Stimulated activated CD4-positive, alpha-beta T cell treated with anti-CD3 and anti-CD28 coated beads, Interleukin-4, amount 100 ng/mL, for 24 hours (primary cell): Measurements from ENCODE around the gene ATXN1.

Experiments
- DNase-seq: peaks from one replicate; pipeline ENCODE4 v3.0.0-alpha.2; 2020

Gene ATXN1

DNA sequence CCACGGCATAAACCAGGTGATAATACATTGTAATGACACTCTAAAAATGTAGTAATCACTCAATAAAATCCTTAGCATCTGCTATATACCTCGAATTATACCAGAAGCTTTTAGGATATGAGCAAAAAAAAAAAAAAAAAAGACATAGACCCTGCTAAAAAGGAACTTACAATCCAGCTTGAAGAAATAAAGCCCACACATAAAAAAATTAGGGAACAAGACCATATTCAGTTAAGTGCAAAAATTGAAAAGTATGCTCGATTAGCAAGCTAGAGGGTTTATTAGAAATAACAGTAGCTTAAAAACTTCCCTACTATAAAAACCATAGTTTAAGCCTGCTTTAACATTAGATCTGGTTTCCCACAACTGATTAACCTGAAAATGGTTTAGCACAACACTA is 387.2 kb downstream of the ATXN1 start:
- DNase-seq, result no peak

DNA sequence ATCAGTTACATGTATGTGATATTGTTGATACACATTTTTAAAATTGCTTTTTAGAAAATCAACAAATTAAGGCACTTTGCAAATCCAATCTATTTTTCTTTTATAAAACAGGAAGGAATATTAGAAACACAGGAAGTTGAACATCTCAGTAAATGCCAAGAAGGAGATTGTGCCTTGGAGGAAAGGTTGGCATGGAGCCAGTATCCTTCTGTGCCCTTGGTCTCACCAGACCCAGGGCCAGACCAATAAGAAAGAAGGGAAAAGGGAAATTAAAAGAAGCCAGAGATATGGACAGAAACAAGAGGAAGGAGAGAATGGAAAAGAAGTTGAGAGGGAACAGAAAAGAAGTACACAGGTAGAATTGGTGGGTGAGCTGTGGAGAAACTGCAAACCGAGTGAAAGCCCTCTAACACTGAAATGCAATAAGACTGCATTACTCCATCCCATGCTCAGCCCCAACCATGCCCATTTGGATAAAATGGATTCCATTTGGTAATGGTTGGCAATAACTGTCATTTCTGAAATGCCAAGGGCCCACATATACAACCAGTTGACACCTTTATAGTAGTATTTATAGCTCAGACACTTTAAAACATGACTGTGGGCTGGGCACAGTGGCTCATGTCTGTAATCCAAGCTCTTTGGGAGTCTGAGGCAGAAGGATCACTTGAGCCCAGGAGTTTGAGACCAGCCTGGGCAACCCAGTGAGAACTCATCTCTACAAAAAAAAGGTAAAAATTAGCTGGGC is 389.1 kb downstream of the ATXN1 start:
- DNase-seq, result no peak

DNA sequence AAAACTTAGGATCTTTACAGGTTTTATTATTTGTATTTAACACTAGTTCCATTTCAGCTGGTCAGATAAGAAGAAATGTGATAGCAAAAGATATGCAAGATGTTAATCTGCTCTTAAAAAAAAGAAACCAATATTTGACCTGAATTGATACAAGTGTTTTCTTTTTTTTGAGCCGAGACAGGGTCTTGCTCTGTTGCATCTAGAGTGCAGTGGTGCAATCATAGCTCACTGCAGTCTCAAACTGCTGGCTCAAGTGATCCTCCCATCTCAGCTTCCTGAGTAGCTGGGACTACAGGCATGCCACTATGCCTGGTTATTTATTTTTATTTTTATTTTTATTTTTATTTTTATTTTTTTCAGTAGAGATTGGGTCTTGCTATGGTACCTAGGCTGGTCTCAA is 389.9 kb downstream of the ATXN1 start:
- no peak for DNase-seq

DNA sequence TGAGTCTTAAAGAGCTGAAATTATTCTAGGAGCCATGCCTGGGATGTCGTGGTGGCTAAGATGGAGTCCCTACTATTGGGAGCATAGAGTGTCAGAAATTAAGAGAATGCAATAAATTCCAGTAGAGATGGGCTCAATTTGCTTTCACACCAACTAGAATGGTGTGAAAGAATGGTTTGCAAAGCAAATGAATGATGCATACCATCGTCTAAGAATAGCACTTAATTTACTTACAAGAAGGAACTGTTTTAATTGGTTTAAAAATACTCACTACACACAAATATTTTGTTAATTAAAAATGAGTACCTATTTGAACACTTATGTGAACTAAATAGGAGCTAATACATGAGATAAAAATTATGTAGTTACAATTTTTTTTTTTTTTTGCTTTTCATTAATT is 390.3 kb downstream of the ATXN1 start:
- DNase-seq, result no peak

DNA sequence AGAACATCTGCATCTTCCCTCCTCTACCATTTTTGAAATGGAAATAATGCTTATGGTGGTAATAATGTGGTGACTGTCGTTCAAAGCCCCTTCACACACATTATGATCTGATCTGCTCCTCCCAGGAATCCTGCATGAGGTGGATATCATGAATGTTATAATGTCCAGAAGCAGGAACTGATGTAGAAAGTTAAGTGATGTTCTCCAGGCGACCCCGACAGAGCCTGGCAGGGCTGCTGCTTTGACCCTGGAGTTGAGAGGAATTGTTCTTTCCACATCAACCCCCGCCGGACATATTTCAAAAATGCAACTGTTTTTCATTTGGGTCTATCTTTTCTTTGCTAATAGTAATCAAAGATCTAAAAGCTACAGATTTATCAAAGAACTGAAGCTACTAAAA is 391.3 kb downstream of the ATXN1 start:
- no peak for DNase-seq

DNA sequence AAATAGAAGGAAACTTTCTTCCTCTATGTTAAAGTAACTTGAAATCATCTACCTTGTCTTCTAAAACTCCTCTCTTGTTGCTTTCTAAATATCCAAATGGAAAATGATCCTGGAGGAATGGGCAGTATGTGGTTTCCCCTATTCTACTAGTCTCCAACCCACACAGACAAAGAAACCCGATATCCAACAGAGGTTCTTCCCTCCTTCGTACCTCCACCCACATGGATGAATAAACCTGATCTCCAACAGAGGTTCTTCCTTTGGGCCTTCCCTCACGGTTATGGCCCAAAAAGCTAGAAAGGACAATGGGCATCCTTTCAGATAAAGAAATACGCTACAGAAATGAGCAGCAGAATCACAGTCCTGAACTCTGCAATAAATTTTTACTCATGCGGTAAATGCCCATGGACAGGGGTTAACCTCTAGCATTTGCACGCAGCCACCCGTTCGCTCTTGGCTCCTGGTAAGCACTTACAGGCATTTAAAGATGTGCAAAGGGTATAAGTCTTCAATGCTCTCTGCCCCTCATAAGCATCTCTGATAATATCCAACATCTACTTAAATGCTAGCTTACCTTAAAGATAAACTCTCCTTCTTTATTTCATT is 392.0 kb downstream of the ATXN1 start:
- no peak for DNase-seq

DNA sequence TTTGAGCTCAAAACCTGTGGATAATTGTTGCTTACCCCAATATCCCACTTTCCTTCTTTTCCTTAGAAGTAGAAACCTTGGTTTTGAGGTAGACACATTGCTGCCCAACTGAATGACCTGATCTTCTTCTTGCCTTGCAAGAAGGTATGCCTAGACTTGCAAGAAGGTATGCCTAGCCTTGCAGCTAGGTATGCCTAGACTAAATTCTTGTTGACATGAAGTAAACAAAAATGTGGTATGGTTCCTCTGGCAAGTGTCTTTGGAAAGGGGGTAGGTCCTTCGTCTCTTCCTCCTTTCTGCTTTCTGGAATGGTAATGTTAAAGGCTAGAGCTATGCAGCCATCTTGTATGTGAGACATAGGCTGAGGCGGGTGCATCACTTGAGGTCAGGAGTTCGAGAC is 393.7 kb downstream of the ATXN1 start:
- no peak for DNase-seq

DNA sequence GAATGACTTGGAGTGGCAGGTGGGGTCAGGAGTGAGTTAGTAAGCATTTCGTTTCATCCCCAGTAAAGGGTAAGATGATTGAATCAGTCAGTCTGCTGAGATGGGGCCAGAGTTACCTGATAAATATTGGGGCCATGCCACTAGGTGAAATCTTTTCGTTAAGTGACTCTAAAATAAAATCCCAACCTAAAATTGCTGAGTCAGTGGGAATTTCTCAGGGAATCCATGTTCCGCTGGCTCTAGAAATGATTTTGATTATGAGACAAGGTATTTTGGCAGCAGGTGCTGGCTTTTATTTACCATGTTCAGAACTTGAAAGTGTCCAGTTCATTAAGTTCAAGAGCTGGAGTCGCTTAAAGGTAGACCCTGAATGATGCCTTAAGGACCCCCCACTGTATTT is 397.5 kb downstream of the ATXN1 start:
- DNase-seq, result no peak

DNA sequence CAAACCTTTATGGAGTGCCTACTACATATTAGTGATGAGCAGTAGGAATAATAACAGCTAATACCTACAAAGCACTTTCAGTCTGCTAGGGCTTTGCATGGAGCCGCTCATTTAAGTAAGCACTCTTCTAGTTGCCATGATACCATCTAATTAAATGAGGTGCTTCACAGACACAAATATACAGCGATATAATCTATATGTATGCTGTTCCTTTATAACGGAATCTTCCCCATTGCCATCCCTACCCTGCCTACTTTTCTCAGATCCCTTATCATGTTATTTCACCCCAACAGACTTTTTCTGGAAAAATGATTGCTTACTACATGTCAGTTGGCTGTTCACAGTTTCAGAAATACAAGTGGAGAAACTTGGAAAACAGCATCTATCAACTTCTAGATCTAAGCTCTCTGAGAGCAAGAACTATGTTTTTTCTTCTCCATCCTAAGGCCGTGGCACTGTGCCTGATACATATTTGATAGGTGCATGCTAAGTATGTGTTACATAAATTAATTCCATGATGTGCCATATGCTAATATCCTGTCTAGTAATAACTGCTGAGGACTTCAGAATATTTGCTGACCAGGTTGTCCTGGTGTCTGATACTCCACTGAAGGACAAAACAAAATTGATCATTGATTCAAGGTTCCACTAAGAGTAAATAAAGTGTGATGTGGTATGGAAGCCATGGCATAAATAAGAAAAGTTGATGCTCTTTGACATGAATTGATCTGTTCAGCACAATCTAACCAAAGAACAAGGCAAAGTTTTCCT is 398.3 kb downstream of the ATXN1 start:
- DNase-seq, result no peak

DNA sequence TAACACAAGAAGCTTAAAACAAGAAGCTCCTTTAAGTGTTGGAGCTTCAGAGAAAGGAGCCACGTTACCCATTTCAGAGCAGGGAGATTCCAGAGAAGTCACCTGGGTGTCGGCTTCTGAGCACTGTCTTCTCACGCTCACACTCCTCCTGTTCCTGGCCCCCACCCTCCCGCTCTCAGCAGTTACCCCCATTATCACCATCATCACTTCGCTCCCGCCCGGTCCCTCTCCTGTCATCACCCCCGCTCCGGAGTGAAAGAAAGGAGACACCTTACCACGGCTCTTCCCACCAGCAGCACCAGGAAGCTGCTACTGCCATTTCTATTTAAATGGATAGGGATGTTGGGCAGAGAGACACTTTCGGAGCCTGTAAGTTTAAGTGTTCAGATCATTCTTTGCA is 399.0 kb downstream of the ATXN1 start:
- DNase-seq, result no peak

DNA sequence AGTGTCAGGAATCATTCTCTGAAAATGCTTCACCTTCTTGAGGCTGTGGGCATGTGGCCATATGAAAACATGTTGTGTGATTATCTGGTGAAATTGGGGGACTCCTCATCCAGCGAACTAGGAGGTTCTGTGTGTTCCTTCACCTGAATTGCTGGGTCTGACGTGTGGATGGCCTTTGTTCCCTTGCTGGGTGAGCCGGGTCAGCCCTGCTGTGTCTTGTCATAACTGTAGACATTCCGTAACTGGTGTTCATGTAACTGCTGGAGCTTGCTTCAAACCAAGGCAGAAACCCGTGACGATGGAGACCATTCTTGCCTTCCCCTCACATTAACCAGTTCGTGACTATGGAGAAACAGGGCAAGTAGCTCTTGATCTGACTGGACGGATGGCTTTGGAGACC is 399.4 kb downstream of the ATXN1 start:
- DNase-seq, result no peak

DNA sequence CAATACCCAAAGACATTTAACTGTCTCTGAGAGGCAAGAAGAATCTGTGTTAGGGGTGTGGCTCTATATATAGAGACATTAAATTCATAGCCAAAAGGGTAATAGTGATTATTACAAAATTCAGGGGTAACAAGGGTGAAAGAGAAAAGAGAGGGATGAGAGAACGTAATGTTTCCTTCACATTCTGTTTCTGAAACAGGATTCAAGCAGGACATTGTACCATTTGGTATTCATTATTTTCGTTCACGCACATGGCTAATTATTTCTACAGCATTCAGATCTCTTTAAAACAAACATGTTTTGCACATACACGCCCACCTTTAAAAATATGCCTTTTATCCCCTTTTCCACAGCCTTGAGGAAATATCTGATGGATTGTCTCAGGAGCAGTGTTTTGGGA is 400.1 kb downstream of the ATXN1 start:
- no peak for DNase-seq

DNA sequence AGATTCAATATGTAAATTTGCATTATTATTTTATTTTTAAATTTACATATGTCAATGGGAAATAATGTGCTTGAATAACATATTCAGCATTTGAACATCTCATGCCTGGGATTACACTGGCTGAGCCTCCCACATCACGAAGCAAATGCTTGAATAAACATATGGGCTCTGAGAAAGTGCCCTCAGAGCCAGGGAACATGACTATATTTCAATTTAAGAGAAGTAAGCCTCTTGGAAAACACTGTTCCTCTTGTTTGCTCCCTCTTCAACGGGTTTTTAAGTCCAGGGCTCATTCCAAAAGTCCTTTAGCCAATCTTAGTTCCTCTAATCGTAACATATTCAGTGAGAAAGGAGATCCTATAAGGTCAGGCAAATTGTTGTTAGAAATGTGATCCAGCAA is 400.9 kb downstream of the ATXN1 start:
- DNase-seq, result no peak

DNA sequence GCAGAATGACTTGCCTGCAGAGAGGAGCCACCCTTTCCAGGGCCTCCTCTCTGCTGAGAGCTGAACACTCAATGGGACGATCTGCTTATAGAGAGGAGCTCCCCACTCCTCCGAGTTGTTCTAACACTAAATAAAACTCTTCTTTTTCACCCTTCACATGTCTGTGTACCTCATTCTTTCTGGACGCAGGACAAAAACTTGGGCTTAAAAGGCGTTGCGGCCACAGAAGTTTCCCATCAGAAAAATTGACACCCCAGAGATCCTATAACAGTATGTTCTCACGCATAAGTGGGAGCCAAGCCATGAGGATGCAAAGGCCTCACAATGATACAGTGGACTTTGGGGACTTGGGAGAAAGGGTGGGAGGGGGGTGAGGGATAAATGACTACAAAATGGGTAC is 401.7 kb downstream of the ATXN1 start:
- DNase-seq, result no peak

DNA sequence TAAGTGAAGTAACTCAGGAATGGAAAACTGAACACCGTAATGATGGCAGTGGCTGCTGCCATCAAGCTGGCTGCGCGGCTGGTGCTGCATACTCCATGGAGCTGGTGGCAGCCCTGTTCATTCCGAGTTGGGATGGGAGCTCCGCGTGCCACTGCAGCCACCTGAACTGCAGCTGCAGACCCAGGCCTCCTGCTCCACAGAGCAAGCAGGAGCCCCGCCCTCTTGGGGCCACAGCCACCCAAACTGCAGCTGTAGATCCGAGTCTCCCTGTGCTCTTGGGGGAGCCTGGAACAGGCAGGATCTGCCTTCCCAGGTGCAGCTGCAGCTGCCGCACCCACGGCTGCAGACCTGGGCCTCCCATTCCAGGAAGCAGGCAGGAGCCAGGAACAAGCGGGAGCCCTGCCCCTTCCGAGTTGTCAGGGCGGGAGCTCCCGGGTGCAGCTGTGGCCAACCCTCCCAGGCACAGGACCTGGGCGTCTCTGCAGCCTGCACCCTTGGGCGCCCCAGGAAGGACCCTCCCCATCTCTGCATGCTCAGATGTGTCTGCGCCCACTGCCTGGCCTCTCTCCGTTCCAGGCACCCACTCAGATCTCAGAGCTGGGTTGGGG is 402.6 kb downstream of the ATXN1 start:
- DNase-seq, result no peak

DNA sequence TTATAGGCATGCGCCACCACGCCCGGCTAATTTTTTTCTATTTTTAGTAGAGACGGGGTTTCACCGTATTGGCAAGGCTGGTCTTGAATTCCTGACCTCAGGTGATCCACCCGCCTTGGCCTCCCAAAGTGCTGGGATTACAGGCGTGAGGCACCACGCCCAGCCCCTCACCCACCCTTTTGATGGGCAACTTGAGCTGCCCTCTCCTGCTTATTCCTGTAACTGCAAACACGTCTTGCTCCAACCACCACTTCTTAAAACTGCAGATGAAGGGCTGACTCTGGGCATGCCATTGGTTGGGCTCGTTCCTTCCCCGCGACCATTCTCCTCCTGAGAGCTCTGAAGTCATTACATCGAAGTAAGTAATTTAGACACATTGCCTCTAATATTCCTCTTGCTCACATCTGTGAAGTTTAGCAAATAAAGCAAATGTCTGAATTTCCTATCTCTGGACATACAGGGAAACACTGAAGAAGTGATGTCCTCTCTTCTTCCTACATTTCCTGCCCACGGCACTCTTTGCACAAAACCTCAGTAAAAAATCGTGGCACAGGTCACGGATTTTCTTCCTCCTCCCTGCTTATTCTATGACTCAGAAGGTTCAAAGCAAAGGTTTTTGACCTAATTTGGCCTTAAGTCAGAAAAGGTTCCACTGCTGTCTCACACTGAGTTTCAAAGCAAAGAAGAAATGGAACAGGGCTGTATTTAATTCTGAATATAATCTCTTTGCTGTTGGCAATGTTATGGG is 405.4 kb downstream of the ATXN1 start:
- DNase-seq, result no peak

DNA sequence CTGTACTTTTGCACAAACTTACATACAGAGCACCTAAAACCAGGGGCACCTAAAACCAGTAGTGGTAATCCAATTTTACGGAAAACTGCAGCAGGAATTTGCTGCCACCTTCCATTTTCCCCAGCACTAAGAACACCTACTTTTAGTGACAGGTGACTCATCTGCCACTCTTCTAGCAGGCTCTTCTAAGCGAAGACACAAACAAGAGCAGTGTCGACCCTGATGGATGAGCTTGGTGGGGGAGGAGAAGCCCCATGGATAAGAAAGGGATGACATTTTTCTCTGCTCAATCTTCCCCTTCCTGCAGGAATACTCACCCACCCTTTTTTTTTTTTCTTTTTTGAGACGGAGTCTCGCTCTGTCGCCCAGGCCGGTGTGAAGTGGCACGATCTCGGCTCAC is 406.0 kb downstream of the ATXN1 start:
- DNase-seq, result no peak

DNA sequence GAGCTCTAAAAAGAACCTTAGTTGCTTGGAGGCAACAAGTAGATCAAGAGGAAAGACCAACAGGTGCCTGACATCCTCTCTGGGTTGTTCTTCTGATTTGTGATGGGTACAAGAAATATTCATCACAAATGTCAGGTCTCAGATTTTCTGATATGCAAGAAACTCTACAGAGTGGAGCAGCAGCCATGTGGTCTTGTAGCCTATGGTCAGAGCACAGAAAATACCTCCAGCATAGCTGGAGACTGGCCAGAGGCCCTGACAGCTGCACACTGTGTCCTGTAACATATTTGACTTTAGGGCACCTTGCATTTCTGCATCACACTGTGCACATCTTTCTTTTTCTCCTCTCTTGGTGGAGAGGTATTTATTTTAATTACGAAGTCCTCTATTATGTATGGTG is 406.6 kb downstream of the ATXN1 start:
- DNase-seq, result no peak

DNA sequence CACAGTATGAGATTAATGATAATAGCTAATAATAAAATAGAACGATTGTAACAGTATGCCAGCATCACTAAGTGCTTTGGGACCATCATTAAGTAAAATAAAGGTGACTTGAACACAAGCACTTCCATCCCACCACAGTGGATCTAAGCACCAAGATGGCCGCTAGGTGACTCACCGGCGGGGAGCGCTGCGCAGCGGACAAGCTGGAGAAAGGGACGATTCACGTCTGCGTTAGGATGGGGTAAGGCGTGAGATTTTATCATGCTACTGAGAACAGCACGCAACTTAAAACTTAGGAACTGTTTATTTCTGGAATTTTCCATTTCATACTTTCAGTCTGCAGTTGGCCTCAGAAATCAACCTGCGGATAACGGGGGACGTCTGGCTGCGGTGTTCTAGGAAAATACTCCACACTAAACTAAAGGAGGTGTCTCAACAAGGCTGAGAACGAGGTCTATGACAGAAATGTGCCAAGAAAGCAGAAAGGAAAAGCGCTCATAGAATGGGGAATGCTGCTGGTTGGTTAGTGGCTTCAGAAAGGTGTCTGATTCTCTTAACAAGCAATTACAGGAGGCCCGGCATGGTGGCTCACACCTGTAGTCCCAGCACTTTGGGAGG is 408.3 kb downstream of the ATXN1 start:
- no peak for DNase-seq

DNA sequence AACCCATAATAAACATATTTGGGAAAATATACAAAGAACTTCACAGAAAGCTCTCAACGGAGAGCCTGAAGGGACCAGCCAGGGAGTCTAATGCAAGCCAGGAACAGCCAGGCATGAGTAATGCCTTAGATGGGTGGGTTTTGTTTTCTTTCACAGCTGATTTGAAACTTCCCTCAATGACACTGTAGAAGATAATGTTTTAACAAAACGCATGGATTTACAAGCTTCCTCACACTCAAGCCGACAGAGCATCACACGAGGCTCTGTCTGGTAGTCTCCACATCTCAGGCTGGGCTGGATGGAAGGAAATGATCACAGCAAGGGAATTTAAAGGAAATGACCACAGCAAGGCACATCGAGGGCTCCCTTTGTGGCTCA is 409.0 kb downstream of the ATXN1 start:
- no peak for DNase-seq

DNA sequence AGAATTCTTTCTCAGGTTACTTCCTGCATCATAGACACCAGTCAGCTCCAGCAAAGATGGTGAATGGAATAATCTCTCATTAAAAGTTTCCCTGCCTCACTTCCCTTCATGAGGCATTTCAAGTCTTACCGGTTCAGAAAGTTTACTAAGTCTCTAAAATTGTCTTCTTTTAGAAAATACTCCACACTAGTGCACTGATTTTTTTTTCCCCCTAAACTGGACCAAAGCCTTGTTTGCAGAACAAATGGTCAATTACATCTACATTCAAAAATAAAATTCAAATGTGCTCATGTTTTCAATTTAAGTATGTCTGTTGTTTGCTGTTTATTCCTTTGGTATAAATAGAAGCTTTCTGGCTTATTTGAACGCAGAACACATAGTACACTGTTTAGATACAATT is 411.7 kb downstream of the ATXN1 start:
- DNase-seq, result no peak

DNA sequence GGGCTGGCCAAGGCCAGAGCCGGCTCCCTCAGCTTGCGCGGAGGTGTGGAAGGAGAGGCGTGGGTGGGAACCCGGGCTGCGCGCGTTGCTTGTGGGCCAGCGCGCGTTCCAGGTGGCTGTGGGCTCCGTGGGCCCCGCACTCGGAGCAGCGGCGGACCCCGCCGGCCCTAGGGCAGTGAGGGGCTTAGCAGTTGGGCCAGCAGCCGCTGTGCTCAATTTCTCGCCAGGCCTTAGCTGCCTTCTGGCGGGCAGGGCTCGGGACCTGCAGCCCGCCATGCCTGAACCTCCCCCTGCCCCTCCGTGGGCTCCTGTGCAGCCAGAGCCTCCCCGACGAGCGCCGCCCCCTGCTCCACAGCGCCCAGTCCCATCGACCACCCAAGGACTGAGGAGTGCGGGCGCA is 414.4 kb downstream of the ATXN1 start:
- no peak for DNase-seq
